Measurements from ENCODE around the gene KIFAP3. TPM values are rescaled to one million over a fixed set of nuclear protein-coding genes. Genes with fewer than 3 reads are reported as not detected.

KIFAP3 gene
- total and polyA plus RNA-seq, 2 of the 8 experiments (the other 6 are each of a cell fraction or from before 2014, with no cell fraction given): 1.3 to 3.2 TPM

DNA sequence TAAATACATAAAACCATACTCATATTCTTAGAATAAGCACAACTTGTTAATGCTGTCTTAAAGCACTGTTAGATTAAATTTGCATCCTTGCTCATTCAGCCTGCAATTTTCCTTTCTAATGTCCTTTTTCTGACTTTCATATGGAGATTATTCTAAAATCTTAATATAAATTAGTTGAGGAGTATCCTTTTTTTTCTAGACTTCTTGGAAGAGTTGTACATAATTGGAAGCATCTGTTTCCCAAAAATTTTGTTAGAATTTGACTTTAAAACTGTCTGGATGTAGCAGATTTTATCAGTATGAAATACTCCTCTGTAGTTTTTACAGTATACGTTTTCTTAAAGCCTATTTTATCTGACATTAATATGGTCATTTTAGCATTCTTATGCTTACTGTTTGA is 9.7 kb downstream of the KIFAP3 start (continued):
- no peak for TF ChIP-seq JUN (IDR thresholded peaks at IDR 0.05; ENCODE audit: low read depth, low read length)
- TF ChIP-seq CTBP2 (IDR thresholded peaks at IDR 0.05; ENCODE audit: borderline replicate concordance, insufficient read depth, insufficient read length, low read length): no peak
- no peak for TF ChIP-seq CHD2 (IDR thresholded peaks at IDR 0.05; ENCODE audit: low read length)
- TF ChIP-seq SIRT6 (IDR thresholded peaks at IDR 0.05; ENCODE audit: low read length): no peak
- no peak for TF ChIP-seq SP4 (IDR thresholded peaks at IDR 0.05; ENCODE audit: low read length)

Data from H1 (cell line).